GM23338 (cell line): ENCODE results near the gene PTGDS. TPM values are rescaled to one million over a fixed set of nuclear protein-coding genes. Genes with fewer than 3 reads are reported as not detected.

ENCODE experiments used
- ATAC-seq: fragments of 200-7000 bp; cut with Tn5 transposase; 3 replicates; pipeline ENCODE4 v1.9.1; 2020
- DNase-seq: peaks from one replicate; pipeline ENCODE4 v3.0.0-alpha.2; 2015; ENCODE audit warnings: low spot score
- H2AFZ ChIP-seq: fragments of 200-600 bp; sonication (generic); 2 replicates; pipeline ENCODE4 v1.8.0; 2016; ENCODE audit warnings: antibody characterized with exemption, mild to moderate bottlenecking, moderate library complexity
- H3F3A ChIP-seq: fragments of 200-600 bp; sonication (generic); replicated peaks from 2 replicates; pipeline ENCODE4 v1.8.0; 2017; ENCODE audit warnings: antibody characterized with exemption, mixed run types, low read depth
- H3K27ac ChIP-seq: fragments of 200-600 bp; sonication (generic); 2 replicates; pipeline ENCODE4 v1.6.1; 2016; ENCODE audit warnings: low read depth
- H3K27me3 ChIP-seq: fragments of 200-600 bp; sonication (generic); 2 replicates; pipeline ENCODE4 v1.8.0; 2016; ENCODE audit warnings: mild to moderate bottlenecking, mixed run types, moderate library complexity; ENCODE audit not compliant: insufficient read depth
- H3K36me3 ChIP-seq: fragments of 200-600 bp; sonication (generic); 2 replicates; pipeline ENCODE4 v1.8.0; 2016; ENCODE audit warnings: mild to moderate bottlenecking; ENCODE audit not compliant: insufficient read depth
- H3K4me1 ChIP-seq: fragments of 200-600 bp; sonication (generic); 2 replicates; pipeline ENCODE4 v1.8.0; 2016; ENCODE audit warnings: mild to moderate bottlenecking, moderate library complexity; ENCODE audit not compliant: insufficient read depth
- H3K4me2 ChIP-seq: fragments of 200-600 bp; sonication (generic); 2 replicates; pipeline ENCODE4 v1.7.1; 2017; ENCODE audit warnings: mixed run types
- H3K4me3 ChIP-seq: fragments of 200-600 bp; sonication (generic); 2 replicates; pipeline ENCODE4 v1.6.1; 2016; ENCODE audit warnings: mixed run types
- H3K79me2 ChIP-seq: fragments of 200-600 bp; sonication (generic); replicated peaks from 2 replicates; pipeline ENCODE4 v1.8.0; 2017; ENCODE audit warnings: mild to moderate bottlenecking; ENCODE audit not compliant: insufficient read depth
- H3K9me2 ChIP-seq: fragments of 200-600 bp; sonication (generic); 2 replicates; pipeline ENCODE4 v1.8.0; 2017; ENCODE audit not compliant: insufficient read depth
- H4K20me1 ChIP-seq: fragments of 200-600 bp; sonication (generic); replicated peaks from 2 replicates; pipeline ENCODE4 v1.8.0; 2017; ENCODE audit warnings: mild to moderate bottlenecking; ENCODE audit not compliant: insufficient read depth
- H3K27ac Mint-ChIP-seq: 2 replicates; pipeline ENCODE4 v1.8.0; 2020; ENCODE audit warnings: inconsistent platforms, mild to moderate bottlenecking, moderate library complexity, mixed read lengths
- H3K27me3 Mint-ChIP-seq: 3 replicates; pipeline ENCODE4 v1.8.0; 2022; ENCODE audit warnings: low read depth, mild to moderate bottlenecking, moderate library complexity, mixed read lengths, inconsistent platforms; ENCODE audit not compliant: insufficient read depth, poor library complexity
- H3K36me3 Mint-ChIP-seq: 3 replicates; pipeline ENCODE4 v1.8.0; 2021; ENCODE audit warnings: low read depth, mild to moderate bottlenecking, inconsistent platforms, moderate library complexity, mixed read lengths
- H3K4me1 Mint-ChIP-seq: 3 replicates; pipeline ENCODE4 v1.8.0; 2020; ENCODE audit warnings: mild to moderate bottlenecking, inconsistent platforms, mixed read lengths
- H3K4me3 Mint-ChIP-seq: 3 replicates; pipeline ENCODE4 v1.8.0; 2021; ENCODE audit warnings: moderate library complexity, mild to moderate bottlenecking, inconsistent platforms, mixed read lengths
- H3K9me3 Mint-ChIP-seq: 3 replicates; pipeline ENCODE4 v1.8.0; 2020; ENCODE audit warnings: moderate library complexity, mild to moderate bottlenecking, inconsistent platforms, mixed read lengths
- CREB1 ChIP-seq: fragments of 250-450 bp; sonication (Bioruptor Pico); IDR thresholded peaks from 2 replicates; pipeline ENCODE4 v1.5.0; 2020; ENCODE audit warnings: low read depth, mild to moderate bottlenecking, moderate library complexity
- EZH2 ChIP-seq: fragments of 200-600 bp; sonication (generic); IDR thresholded peaks from one replicate; pipeline ENCODE4 v1.8.0; 2017; ENCODE audit warnings: antibody characterized with exemption, mild to moderate bottlenecking, low read depth; ENCODE audit not compliant: unreplicated experiment
- EZH2phosphoT487 ChIP-seq: fragments of 200-600 bp; sonication (generic); IDR thresholded peaks from one replicate; pipeline ENCODE4 v1.8.1; 2018; ENCODE audit warnings: antibody characterized with exemption; ENCODE audit not compliant: unreplicated experiment
- JUNB ChIP-seq: IDR thresholded peaks from one replicate; pipeline ENCODE4 v1.6.1; 2016; ENCODE audit warnings: antibody characterized with exemption; ENCODE audit not compliant: unreplicated experiment
- NANOG ChIP-seq: IDR thresholded peaks from 2 replicates; pipeline ENCODE4 v1.6.1; 2016; ENCODE audit warnings: antibody characterized with exemption, borderline replicate concordance
- POLR2AphosphoS5 ChIP-seq: IDR thresholded peaks from 2 replicates; pipeline ENCODE4 v1.6.1; 2016; ENCODE audit warnings: antibody characterized with exemption, low read depth
- STAT1 ChIP-seq: IDR thresholded peaks from one replicate; pipeline ENCODE4 v1.6.1; 2016; ENCODE audit warnings: antibody characterized with exemption; ENCODE audit not compliant: unreplicated experiment
- ZNF114 ChIP-seq: fragments of 250-450 bp; sonication (Bioruptor Pico); IDR thresholded peaks from 2 replicates; pipeline ENCODE4 v1.5.0; 2020; ENCODE audit warnings: mild to moderate bottlenecking, moderate library complexity
- ZNF331 ChIP-seq: fragments of 250-450 bp; sonication (Bioruptor Pico); IDR thresholded peaks from 2 replicates; pipeline ENCODE4 v1.5.0; 2020; ENCODE audit warnings: low read depth, mild to moderate bottlenecking, moderate library complexity
- polyA plus RNA-seq: library from polyadenylated mRNA; unstranded; fragments of >200 nt; fragmentation: Nextera tagmentation; extraction: Ambion mirVana; gene quantifications from 2 replicates; pipeline ENCODE4 v1.2.1, GENCODE V29; 2016
- total RNA-seq: library from RNA; depleted of rRNA; stranded (reverse); fragments of >200 nt; shearing (Covaris generic); gene quantifications from 2 replicates; pipeline ENCODE4 v1.2.3, GENCODE V29; 2014
- TF ChIP-seq, protein P1 (sequence below): IDR thresholded peaks from 2 replicates; pipeline ENCODE4 v1.6.1; 2016; ENCODE audit warnings: antibody characterized with exemption
- TF ChIP-seq, protein P2 (sequence below): fragments of 250-450 bp; sonication (Bioruptor Pico); IDR thresholded peaks from 2 replicates; pipeline ENCODE4 v1.5.0; 2020; ENCODE audit warnings: mild to moderate bottlenecking, moderate library complexity
- TF ChIP-seq, protein P3 (sequence below): IDR thresholded peaks from one replicate; pipeline ENCODE4 v1.6.1; 2018; ENCODE audit warnings: antibody characterized with exemption; ENCODE audit not compliant: unreplicated experiment
- TF ChIP-seq, protein P4 (sequence below), 2 experiments: fragments of 200-600 bp in 1 of 2; sonication (generic) in 1 of 2; conservative IDR thresholded peaks; 2 replicates each; pipeline versions ENCODE4 v1.5.1 to v1.6.1; 2016 to 2017; ENCODE audit warnings: antibody characterized with exemption in 2 of 2, low read depth in 2 of 2, mild to moderate bottlenecking in 2 of 2, moderate library complexity in 1 of 2

The PTGDS gene
- total and polyA plus RNA-seq, 2 experiments from 2014 or later, result 1.9 to 3.1 TPM

DNA sequence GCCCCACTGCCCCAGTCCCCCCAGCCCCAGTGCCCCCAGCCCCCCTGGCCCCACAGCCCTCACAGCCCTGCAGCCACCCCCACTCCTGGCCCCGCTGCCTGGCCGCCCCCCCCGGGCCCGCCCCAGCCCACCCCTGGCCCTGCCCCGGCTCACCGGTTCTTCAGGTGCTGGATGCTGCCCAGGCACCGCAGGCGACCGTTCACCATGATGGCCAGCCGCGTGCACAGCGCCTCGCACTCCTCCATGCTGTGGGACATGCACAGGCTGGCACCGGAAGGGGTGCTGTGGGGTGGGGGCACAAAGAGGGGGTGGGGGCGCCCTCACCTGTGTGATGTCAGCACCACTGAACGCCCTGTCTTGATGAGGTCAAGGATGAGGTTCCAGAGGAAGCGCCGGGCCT is 31.9 kb downstream of the PTGDS start:
- TF ChIP-seq STAT1, result no peak
- no peak for TF ChIP-seq POLR2AphosphoS5
- TF ChIP-seq ZNF114 (CRISPR knock-in tag), result no peak
- TF ChIP-seq NANOG, result no peak
- no peak for TF ChIP-seq JUNB
- TF ChIP-seq, protein P1, sequence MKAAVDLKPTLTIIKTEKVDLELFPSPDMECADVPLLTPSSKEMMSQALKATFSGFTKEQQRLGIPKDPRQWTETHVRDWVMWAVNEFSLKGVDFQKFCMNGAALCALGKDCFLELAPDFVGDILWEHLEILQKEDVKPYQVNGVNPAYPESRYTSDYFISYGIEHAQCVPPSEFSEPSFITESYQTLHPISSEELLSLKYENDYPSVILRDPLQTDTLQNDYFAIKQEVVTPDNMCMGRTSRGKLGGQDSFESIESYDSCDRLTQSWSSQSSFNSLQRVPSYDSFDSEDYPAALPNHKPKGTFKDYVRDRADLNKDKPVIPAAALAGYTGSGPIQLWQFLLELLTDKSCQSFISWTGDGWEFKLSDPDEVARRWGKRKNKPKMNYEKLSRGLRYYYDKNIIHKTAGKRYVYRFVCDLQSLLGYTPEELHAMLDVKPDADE, result no peak
- TF ChIP-seq, protein P2, sequence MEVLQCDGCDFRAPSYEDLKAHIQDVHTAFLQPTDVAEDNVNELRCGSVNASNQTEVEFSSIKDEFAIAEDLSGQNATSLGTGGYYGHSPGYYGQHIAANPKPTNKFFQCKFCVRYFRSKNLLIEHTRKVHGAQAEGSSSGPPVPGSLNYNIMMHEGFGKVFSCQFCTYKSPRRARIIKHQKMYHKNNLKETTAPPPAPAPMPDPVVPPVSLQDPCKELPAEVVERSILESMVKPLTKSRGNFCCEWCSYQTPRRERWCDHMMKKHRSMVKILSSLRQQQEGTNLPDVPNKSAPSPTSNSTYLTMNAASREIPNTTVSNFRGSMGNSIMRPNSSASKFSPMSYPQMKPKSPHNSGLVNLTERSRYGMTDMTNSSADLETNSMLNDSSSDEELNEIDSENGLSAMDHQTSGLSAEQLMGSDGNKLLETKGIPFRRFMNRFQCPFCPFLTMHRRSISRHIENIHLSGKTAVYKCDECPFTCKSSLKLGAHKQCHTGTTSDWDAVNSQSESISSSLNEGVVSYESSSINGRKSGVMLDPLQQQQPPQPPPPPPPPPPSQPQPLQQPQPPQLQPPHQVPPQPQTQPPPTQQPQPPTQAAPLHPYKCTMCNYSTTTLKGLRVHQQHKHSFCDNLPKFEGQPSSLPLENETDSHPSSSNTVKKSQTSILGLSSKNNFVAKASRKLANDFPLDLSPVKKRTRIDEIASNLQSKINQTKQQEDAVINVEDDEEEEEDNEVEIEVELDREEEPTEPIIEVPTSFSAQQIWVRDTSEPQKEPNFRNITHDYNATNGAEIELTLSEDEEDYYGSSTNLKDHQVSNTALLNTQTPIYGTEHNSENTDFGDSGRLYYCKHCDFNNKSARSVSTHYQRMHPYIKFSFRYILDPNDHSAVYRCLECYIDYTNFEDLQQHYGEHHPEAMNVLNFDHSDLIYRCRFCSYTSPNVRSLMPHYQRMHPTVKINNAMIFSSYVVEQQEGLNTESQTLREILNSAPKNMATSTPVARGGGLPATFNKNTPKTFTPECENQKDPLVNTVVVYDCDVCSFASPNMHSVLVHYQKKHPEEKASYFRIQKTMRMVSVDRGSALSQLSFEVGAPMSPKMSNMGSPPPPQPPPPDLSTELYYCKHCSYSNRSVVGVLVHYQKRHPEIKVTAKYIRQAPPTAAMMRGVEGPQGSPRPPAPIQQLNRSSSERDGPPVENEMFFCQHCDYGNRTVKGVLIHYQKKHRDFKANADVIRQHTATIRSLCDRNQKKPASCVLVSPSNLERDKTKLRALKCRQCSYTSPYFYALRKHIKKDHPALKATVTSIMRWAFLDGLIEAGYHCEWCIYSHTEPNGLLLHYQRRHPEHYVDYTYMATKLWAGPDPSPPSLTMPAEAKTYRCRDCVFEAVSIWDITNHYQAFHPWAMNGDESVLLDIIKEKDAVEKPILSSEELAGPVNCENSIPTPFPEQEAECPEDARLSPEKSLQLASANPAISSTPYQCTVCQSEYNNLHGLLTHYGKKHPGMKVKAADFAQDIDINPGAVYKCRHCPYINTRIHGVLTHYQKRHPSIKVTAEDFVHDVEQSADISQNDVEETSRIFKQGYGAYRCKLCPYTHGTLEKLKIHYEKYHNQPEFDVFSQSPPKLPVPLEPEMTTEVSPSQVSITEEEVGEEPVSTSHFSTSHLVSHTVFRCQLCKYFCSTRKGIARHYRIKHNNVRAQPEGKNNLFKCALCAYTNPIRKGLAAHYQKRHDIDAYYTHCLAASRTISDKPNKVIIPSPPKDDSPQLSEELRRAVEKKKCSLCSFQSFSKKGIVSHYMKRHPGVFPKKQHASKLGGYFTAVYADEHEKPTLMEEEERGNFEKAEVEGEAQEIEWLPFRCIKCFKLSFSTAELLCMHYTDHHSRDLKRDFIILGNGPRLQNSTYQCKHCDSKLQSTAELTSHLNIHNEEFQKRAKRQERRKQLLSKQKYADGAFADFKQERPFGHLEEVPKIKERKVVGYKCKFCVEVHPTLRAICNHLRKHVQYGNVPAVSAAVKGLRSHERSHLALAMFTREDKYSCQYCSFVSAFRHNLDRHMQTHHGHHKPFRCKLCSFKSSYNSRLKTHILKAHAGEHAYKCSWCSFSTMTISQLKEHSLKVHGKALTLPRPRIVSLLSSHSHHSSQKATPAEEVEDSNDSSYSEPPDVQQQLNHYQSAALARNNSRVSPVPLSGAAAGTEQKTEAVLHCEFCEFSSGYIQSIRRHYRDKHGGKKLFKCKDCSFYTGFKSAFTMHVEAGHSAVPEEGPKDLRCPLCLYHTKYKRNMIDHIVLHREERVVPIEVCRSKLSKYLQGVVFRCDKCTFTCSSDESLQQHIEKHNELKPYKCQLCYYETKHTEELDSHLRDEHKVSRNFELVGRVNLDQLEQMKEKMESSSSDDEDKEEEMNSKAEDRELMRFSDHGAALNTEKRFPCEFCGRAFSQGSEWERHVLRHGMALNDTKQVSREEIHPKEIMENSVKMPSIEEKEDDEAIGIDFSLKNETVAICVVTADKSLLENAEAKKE, result no peak
- TF ChIP-seq, protein P3, sequence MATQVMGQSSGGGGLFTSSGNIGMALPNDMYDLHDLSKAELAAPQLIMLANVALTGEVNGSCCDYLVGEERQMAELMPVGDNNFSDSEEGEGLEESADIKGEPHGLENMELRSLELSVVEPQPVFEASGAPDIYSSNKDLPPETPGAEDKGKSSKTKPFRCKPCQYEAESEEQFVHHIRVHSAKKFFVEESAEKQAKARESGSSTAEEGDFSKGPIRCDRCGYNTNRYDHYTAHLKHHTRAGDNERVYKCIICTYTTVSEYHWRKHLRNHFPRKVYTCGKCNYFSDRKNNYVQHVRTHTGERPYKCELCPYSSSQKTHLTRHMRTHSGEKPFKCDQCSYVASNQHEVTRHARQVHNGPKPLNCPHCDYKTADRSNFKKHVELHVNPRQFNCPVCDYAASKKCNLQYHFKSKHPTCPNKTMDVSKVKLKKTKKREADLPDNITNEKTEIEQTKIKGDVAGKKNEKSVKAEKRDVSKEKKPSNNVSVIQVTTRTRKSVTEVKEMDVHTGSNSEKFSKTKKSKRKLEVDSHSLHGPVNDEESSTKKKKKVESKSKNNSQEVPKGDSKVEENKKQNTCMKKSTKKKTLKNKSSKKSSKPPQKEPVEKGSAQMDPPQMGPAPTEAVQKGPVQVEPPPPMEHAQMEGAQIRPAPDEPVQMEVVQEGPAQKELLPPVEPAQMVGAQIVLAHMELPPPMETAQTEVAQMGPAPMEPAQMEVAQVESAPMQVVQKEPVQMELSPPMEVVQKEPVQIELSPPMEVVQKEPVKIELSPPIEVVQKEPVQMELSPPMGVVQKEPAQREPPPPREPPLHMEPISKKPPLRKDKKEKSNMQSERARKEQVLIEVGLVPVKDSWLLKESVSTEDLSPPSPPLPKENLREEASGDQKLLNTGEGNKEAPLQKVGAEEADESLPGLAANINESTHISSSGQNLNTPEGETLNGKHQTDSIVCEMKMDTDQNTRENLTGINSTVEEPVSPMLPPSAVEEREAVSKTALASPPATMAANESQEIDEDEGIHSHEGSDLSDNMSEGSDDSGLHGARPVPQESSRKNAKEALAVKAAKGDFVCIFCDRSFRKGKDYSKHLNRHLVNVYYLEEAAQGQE, result no peak
- TF ChIP-seq, protein P4, sequence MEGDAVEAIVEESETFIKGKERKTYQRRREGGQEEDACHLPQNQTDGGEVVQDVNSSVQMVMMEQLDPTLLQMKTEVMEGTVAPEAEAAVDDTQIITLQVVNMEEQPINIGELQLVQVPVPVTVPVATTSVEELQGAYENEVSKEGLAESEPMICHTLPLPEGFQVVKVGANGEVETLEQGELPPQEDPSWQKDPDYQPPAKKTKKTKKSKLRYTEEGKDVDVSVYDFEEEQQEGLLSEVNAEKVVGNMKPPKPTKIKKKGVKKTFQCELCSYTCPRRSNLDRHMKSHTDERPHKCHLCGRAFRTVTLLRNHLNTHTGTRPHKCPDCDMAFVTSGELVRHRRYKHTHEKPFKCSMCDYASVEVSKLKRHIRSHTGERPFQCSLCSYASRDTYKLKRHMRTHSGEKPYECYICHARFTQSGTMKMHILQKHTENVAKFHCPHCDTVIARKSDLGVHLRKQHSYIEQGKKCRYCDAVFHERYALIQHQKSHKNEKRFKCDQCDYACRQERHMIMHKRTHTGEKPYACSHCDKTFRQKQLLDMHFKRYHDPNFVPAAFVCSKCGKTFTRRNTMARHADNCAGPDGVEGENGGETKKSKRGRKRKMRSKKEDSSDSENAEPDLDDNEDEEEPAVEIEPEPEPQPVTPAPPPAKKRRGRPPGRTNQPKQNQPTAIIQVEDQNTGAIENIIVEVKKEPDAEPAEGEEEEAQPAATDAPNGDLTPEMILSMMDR (conservative IDR thresholded peaks at IDR 0.05; ENCODE audit: low read depth in 2 of 2), result no peak
- TF ChIP-seq ZNF331, result no peak
- TF ChIP-seq EZH2, result no peak
- no peak for TF ChIP-seq CREB1
- TF ChIP-seq EZH2phosphoT487, result no peak
- H3K4me3 Mint-ChIP-seq, result no peak overlapping the region
- no peak overlapping the region for H2AFZ ChIP-seq
- peaks cover 19% of the 10 kb centered on the region for H3K9me3 Mint-ChIP-seq
- no peaks in the 10 kb centered on the region for H3K4me1 Mint-ChIP-seq
- H3K27ac ChIP-seq, result no peak overlapping the region
- H3K27ac Mint-ChIP-seq, result no peak overlapping the region
- H3K27me3 ChIP-seq, result no peaks in the 10 kb centered on the region
- no peak for ATAC-seq
- H3K79me2 ChIP-seq, result no peaks in the 10 kb centered on the region
- H3F3A ChIP-seq, result no peaks in the 10 kb centered on the region
- H3K4me1 ChIP-seq, result no peaks in the 10 kb centered on the region
- H3K9me2 ChIP-seq, result no peaks in the 10 kb centered on the region
- peaks cover 3% of the 10 kb centered on the region for H3K27me3 Mint-ChIP-seq
- no peak overlapping the region for H3K4me2 ChIP-seq
- H3K36me3 Mint-ChIP-seq, result peaks cover 6% of the 10 kb centered on the region; the same call in 2 of the 3 replicates
- no peaks in the 10 kb centered on the region for H4K20me1 ChIP-seq
- no peaks in the 10 kb centered on the region for H3K36me3 ChIP-seq
- no peak overlapping the region for H3K4me3 ChIP-seq
- no peak for DNase-seq
